ENCODE data around the gene PDZD2.
A peak's percentile ranks its signal among the peaks of the same experiment; 100 is the strongest.
"Not testable (repeated sequence)": the region's sequence is repeated elsewhere in the genome, so short reads cannot be mapped to it uniquely, and the experiment has no call there.

PDZD2 gene

DNA sequence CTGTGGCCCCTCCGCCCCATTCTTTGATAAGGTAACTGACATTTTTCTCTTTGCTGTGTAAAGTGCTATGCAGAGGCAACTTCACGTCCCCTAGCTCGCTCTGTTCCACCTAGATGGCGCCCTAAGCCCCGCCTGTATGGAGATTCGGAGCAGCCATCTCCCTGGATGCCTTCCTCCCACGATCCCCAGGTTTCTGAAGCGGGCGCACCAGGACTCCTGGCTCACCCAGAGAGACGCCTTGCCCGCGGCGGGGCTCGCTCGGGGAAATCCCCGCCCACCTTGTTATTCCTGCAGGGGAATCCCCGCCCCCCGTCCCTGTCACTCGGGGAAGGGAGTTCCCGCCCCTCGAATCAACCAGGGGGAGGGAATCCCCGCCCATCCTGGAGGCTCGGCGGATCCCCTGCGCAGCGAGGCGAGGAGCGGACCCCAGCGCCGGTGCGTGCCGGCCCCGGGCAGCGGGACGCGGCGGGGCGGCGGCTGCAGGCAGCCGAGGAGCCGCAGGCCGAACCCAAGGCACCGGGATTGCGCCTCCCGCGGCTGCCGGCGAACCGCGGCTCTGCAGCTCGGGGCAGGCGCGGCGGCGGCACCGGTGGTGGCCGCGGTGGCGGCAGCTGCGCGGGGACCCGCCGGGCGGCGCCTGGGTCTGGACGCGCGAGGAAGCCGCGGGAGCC is at the start of gene PDZD2:
TSS of gene PDZD2 (plus strand) at position 384 of the 671 bp plus-strand sequence.
- DNase-seq (ENCODE audit: low read depth, low spot score), result peak; percentile 43

DNA sequence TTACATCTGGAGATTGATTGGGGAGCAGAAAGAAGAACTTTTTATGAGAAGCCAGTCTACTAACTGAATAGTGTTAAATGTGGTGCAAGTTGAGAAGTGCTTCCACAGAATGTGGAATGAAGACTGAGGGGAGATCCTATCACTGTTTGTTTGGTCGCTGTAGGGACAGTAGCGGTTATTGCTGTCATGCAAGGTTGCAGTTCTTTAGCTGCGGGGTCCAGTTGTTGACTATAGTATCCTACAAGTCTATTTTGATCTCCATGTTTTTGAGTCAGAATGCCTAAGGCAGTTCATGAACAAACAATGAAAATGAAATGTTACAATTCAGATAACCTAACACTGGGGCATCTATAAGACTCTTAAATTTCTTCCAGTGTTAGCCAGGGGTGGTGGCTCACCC is 45.3 kb upstream of the PDZD2 start:
- DNase-seq (ENCODE audit: low read depth, low spot score), result no peak

DNA sequence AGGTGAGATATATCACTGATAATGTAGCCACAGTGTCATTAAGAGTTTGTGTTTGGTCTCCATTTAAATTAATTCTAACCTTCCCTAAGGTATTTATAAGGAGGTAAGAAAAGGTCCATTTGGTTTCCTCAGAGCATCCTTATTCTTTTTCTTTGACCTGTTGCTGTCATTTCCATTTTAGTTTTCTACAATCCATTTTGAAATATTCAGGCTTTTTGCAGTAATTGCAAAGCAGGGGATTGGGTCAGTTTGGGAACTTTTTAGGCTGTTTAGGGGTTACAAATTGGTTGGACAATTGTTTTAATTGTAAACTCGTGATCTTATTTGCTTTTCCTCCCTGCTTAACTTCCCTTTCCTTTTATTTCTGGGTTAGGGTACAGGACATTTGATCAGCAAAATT is 42.6 kb upstream of the PDZD2 start:
- no peak for DNase-seq (ENCODE audit: low read depth, low spot score)

DNA sequence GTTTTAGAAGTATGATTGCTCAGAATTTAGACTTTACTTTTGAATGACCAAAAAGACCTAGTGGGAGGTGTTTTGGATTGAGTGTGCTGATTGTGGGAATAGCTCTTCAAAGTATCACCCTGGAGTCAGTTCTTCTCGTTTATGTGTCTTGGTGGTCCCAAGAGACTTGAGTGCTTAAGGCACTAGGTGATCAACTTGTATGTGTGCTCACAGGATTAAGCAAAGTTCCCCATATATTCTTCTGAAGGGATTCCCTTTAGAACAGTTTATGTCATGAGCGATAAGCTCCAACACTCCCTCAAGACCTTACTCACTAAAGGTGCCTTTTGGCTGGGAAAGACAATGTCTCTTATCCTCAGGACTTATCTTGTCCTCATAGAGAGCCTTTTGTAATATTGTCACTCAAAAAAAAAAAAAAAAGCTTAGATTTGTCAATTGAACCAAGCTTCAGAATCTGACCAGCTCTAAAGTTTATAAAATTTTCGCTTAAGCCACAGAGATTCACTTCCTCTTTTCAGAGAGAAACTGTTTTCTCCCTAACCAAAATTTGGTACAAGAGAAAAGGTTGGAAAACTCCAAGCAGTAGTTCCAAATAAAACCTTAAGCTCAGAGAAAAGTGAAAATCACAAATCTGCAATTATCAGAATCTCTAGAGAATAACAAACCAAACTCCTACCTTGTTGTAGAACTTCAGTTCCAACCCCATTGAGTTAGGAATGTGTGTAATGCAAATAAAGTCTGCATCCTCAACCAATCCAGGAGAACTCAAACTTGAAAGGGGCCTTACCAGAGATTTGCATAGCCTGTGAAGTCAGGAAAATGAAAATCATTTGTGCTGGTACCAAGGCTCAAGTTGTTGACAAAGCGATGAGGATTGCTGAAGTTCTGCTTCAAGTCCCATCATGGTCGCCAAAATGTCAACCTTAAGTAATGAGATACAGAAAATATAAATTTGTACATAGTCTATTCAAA is 40.0 kb upstream of the PDZD2 start:
- no peak for DNase-seq (ENCODE audit: low read depth, low spot score)

DNA sequence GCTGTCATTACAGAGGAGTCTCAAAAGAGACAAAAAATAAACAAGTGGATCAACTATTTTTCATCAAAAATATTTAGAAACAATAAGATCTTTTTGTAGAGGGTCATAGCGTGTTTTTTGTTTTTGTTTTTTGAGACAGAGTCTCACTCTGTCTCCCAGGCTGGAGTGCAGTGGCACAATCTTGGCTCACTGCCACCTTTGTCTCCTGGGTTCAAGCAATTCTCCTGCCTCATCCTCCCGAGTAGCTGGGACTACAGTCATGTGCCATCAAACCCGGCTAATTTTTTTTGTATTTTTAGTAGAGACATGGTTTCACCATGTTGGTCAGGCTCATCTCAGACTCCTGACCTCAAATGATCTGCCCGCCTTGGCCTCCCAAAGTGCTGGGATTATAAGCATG is 36.6 kb upstream of the PDZD2 start:
- DNase-seq (ENCODE audit: low read depth, low spot score), result not testable (repeated sequence)

DNA sequence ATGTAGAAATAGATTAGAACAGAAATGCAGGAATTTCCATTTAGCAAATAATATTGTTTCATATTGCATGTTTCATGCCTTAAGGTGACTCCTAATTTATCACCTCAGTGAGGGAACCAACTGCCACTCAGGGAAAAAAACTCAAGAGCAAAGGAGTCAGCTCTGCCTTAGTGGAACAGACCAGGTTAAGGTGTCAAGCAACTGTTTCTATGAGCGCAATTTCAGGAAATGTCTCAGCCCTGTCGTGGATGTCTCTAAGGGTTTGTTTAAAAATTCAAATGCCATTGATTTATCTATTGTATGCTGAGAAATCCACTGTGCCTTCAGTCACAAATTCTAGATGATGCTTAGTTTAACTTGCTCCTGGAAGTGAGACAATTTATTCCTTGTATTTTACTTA is 34.7 kb upstream of the PDZD2 start:
- no peak for DNase-seq (ENCODE audit: low read depth, low spot score)

DNA sequence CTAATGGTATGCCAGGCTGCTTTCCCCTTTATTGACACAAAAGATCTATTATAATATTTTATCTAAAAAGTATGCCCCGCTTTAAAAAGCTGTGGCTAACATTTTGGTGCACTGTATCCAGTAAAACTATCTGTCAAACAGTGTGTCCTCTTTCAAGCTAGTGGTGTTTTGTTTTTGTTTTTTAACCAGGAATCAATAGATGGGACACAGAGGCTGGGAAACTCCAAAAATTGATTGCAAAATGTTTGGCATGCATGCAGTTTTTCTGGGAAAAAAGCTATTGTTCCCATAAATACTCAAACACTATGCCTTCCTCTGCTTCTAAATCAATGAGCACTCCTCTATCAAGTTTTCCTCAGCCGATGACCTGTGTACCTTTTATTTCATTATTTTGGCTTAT is 34.3 kb upstream of the PDZD2 start:
- no peak for DNase-seq (ENCODE audit: low read depth, low spot score)

DNA sequence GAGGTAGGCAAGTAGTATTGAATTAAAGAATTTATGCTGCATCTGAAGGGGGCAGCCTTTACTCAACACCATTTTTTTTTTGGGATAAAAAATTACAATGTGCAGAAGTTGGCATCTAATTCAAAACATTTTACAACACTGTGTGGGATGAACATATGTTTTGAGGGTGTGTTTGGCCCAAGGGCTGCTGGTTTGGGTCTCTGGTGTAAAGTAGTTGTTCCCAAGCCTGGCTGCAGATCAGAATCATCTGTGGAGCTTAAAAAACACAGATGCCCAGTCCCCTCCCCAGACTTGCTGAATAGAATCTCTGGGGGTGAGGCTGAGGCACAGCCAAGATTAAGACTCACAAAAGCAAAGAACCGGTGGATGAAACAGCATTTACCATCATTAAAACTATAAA is 33.0 kb upstream of the PDZD2 start:
- no peak for DNase-seq (ENCODE audit: low read depth, low spot score)

DNA sequence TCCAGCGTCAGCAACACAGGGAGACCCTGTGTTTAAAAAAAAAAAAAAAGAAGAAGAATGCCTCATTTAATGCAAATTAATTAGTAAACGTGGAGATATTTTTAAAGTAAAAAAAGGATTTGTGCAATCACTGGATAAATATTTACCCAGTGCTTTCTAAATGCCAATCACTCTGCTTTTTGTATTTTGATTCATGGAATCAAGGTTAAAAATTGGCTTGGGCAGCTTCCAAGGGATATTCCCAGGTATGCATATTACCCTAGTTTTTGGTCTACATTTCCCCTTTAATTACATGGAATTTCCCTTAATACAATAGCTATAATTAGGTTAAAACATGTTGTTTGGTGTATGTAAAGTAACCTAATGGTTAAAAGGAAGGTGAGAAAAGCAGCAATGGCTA is 31.4 kb upstream of the PDZD2 start:
- no peak for DNase-seq (ENCODE audit: low read depth, low spot score)

DNA sequence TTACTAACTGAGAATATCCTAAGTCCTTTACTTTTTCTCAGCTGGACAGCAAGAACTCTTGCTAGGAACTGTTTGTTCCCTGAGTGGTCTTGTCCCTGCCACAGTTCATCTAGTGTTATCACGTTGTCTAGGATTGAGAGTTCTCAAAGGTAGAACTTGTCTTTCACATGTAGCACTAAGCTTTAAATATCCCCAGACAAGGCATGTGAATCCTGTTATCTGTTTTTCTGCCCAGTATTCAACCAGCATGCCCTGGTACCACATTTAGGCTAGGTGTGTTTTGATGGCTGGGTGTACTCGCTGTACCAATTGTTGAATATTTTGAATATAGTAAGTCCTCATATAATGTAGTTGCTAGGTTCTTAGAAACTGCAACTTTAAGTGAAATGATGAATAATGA is 27.9 kb upstream of the PDZD2 start:
- no peak for DNase-seq (ENCODE audit: low read depth, low spot score)

DNA sequence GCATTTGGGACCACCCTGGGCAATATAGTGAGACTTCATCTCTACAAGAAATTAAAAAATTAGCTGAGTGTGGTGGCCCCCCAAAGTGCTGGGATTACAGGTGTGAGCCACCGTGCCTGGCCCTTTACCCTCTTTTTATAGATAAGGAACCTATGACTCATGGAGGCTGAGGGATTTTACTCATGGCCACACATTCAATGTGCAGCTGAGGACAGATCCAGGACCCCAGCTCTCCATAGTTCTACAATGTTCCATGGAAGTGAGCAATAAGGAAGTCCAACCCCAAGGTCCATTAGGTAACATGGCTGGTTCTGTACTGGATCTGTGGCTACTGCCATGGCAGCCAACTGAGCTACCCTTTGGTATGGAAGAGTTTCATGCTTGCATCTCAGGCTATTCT is 25.3 kb upstream of the PDZD2 start:
- no peak for DNase-seq (ENCODE audit: low read depth, low spot score)

DNA sequence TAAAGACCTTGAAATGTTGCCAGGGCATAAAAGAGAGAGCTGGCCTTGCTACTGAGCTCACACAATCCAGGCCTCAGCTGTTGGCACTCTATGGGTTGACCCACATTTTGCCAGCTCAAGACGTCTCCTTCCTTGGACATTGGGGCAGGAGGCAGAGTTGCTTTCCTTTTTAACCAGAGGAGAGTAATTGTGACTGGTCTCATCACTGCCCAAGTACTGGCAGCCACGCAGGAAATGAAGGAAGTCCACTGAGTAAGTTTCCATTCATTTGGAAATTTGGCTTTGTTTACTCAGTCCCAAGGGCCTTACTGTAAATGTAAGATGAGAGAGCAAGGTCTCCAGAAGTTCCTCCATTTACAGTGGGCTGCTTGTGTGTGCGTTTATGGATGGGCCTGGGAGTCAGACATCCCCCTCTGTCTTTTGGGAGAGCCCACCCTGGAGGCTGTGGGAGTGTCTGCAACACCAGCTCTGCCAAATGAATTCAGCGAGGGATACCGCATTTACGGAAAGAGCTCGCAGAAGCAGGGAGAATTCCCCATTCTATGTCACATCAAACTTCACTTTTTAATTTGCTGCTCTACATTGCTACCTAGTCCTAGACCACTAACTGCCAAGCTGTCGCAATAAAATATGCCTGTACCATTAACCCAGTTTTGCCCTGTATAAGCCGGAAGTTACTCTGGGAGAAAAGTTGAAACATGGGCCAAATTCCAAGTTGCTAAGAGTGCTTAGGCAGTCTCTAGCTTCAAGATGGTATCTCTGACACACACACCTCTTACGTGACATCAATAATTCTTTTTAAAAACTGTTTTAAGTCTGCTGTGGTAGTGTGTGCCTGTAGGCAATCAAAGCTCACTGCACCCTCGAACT is 24.5 kb upstream of the PDZD2 start:
- DNase-seq (ENCODE audit: low read depth, low spot score), result no peak

DNA sequence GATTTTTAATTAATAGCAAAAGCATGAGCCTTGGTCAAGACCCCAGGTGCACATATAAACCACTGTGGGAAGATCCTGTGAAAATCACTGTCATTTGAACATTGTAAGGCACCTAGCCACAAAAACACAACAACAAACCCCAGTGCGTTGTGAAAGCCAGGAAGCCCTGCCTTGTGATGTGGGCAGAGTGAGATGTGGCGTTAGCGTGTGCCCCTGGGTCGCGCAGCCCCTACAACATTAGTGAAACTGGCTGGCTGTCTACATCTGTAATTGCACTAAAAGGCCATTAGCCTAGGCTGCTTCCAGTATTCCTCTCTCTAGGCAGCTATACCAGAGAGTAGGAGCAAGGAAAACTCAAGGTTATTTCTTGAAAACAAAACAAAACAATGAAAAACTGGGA is 21.1 kb upstream of the PDZD2 start:
- no peak for DNase-seq (ENCODE audit: low read depth, low spot score)

DNA sequence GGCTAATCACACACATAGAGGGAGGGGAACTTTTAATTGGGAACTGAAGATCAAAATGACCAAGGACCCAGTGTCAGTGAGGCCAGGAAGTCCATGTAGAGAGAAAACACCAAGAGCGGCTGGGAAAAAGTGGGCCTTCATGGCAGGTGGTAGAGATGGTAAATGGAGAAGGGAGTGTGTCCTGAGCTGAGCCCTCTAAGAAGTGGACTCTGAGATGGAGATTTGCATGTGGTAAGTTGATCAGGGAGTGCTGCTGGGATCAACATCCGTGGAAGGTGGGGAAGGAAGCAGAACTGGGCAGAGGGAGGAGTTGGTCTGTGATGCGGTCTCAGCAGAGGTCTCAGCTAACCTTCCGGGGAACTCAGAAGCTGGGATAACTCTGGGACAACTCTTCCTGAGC is 18.9 kb upstream of the PDZD2 start:
- DNase-seq (ENCODE audit: low read depth, low spot score), result no peak

DNA sequence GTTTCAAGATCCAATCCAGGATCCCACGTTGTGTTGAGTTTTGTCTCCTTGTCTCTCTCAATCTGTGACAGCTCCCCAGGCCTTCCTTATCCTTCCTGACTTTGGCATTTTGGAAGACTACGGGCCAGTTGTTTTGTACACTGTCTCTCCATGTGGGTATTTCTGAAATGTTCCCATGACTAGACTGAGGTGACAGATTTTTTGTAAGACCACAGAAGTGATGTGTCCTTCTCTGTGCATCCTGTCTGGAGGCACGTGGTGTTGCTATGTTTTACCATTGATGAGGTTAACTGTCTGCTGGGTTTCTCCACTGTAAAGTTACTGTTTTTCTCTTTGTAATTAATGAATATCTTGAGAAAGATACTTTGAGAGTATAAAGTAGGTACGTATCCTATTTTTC is 15.7 kb upstream of the PDZD2 start:
- no peak for DNase-seq (ENCODE audit: low read depth, low spot score)

DNA sequence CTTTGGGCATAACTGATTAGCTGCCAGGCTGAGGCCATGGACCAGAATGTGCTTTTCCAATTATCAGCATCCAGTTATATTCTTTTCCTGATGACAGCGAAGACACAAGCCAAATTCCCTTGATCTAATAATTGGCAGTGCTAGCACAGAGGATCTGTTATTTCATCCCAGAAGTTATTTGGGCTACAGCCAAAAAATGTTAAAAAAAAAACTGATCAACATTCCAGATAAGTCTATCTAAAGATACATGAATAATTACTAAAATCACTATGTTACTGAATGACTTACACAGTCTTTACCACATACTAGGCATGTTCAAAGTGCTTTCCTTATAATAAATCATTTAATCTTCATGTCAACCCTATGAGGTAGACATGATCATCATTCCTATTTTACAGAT is 13.5 kb upstream of the PDZD2 start:
- DNase-seq (ENCODE audit: low read depth, low spot score), result no peak

DNA sequence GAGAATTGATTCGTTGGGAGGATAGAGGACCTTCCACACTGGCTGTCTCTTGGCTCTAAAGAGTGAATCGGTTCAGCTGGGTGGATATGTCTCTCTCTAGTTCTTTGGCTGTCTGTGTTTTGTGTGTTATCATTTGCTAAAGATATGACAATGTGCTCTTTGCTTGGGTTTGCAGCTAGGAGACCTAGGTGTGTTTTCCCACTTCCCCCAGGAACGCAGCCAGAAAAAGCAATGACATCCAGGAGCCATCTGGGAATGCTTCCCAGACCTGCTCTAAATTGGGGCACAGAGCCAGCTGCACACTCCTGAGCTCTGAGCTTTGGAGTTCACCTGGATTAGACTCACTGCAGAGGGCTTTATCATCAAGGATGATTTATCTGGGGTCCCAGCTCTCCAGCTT is 12.8 kb upstream of the PDZD2 start:
- DNase-seq (ENCODE audit: low read depth, low spot score), result no peak

DNA sequence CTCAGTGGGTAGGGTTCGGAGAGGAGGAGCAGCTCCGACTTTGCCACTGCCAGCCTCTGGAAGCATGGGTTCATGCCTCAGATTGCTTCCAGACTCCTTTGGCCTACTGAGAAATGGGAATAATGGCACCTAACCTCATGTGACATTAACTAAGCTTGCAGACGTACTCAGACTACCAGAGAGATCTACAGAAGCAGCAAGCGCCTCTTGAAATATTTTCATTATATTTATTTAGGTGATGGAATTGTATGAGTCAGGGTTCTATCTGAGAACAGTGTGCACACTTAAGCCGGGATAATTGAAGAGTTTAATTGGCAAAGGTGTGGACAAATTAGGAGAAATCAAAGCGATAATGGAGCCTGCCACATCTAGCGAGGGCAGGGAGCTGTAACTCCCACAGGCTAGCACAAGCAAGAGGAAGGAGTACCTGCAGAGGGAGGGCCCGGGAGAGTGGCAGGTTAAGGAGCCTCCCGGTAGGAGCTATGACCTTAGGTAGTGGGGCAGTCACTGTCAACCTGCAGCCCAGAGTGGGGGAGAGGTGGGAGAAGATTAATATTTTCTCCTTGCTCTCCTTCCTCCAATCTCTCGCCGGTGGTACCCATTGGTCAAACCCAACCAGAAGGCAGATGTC is 12.2 kb upstream of the PDZD2 start:
- DNase-seq (ENCODE audit: low read depth, low spot score), result no peak

DNA sequence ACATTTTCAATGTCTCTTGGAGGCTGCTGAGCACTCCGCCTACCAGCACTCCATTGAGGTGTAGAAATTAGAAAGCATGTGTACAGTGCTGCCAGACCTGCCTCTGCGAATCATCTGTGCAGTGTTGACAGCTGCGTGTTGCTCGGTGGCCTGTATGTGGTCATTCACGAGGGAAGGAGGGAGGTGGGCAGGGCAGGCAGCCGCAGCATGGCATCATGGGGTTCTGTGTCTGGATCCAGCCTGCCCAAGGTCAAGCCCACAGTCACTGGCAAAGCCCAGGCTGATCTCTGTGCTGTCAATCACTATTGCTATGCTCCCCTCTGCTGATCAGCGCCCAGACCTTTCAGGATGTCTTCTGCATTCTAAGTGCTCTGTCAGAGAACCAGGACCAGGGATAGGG is 8.0 kb upstream of the PDZD2 start:
- no peak for DNase-seq (ENCODE audit: low read depth, low spot score)

DNA sequence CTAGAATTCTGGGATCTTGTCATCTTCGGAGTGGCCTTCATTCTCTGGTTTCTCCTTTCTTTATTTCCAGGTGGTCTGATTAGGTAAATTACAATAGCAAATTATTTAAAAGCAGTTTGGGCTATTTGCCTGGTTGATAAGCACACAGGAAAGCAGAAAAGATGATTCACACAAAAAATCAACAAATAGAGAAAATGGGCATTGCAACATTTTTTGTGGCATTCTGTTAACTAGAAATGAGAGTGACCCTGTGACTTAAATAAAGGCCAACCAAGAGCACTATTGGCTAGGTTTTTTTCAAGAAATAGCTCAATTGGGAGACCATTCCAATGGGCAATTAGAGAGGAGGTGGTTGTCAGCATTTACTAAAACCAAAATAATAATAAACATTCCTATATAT is 6.5 kb upstream of the PDZD2 start:
- no peak for DNase-seq (ENCODE audit: low read depth, low spot score)

DNA sequence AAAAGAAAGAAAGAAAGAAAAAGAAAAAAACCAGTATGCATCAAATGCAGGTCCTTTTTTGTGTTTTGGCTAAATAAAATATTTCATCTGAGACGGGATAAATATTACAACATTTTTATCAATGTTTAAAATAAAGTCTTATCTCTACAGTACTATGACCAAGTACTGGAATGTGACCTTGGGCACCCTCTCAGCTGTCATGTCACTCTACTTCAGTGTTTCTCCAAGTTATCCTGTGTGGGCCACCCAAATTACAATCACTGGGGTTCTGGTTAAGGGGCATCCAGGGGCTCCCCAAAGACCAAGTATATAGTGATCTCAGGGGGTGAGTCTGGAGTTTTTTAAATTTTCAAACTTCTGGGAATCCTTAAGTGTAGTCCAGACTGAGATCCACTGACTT is 3.5 kb upstream of the PDZD2 start:
- no peak for DNase-seq (ENCODE audit: low read depth, low spot score)

DNA sequence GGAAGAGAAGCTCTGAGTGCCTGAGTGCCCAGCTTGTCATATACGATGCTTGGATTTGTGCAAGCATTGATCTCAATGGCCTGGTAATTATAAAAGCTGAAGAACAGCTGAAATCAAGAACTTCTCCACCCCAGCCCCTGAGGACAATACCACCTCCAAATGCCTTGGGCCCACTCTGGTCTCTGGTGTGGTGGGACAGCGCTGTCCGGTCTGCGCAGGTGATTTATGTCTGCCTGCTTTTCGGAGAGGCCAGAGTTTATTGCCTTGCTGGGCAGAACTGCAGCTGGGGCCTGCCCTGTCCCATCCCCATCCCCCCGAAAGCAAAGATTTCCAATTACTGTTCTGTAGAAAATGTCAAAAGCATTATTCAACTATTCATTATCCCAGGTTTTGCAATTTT is 1.1 kb upstream of the PDZD2 start:
- no peak for DNase-seq (ENCODE audit: low read depth, low spot score)
